ENCODE measurements around the gene ARF3.

DNA sequence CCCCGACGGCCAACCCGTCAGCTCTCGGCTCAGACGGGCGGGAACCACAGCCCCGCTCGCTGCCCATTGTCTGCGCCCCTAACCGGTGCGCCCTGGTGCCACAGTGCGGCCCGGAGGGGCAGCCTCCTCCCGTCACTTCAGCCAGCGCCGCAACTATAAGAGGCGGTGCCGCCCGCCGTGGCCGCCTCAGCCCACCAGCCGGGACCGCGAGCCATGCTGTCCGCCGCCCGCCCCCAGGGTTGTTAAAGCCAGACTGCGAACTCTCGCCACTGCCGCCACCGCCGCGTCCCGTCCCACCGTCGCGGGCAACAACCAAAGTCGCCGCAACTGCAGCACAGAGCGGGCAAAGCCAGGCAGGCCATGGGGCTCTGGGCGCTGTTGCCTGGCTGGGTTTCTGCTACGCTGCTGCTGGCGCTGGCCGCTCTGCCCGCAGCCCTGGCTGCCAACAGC, 21.0 kb upstream of the ARF3 start, which contains the start of gene WNT1:
- TF ChIP-seq RAD21 (IDR thresholded peaks at IDR 0.05; ENCODE audit: low read depth) = no peak
- TF ChIP-seq, protein P1, sequence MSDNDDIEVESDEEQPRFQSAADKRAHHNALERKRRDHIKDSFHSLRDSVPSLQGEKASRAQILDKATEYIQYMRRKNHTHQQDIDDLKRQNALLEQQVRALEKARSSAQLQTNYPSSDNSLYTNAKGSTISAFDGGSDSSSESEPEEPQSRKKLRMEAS (IDR thresholded peaks at IDR 0.05) = no peak; the same call in 1 of the 2 replicates
- no peak for TF ChIP-seq FOXM1 (IDR thresholded peaks at IDR 0.05; ENCODE audit: borderline replicate concordance, low read depth)
- no peak for TF ChIP-seq YY1 (IDR thresholded peaks at IDR 0.05; ENCODE audit: low read depth)
- no peak for TF ChIP-seq EP300 (IDR thresholded peaks at IDR 0.05; ENCODE audit: borderline replicate concordance)
